ENCODE measurements around the gene SNUPN. TPM values are rescaled to one million over a fixed set of nuclear protein-coding genes. Genes with fewer than 3 reads are reported as not detected.

SNUPN gene
- total RNA-seq, 1 donor from 2014 or later = 19.5 TPM

DNA sequence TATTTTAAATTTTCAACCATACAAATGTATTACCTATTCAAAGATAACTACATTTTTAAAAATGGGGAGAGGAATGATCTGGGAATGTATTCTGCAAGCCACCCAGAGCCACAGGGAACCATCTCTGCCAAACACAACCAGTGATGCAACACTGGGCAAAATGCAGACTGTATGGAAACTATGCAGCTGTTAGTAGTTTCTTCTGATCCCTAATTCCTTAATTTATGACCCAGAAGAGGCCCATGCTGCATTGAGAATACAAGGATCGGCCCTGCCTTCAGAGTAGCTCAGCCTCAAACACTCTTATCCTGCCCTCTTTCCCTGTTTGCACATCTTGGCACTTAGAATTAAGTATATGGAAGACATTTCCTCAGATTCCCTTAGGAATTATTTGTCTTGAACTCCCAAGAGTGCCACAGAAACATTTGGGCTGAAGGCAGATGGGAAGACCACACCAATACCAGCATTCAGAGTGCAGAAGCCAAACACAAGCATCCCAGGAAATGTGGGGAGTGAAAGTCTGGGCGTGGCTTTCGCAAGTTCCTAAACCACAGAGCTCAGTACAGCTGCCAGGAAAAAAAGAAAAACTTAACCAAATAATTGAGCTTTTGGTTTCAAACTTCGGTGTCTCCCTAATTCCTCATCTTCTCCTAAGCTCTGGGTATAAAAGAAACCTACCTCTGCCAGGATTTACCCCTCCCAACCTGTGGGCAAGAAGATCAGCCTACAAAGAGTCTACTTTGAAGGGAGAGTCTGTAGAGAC, 5.3 kb downstream of the SNUPN start:
- DNase-seq = peak; percentile 29
- TF ChIP-seq, protein P1, sequence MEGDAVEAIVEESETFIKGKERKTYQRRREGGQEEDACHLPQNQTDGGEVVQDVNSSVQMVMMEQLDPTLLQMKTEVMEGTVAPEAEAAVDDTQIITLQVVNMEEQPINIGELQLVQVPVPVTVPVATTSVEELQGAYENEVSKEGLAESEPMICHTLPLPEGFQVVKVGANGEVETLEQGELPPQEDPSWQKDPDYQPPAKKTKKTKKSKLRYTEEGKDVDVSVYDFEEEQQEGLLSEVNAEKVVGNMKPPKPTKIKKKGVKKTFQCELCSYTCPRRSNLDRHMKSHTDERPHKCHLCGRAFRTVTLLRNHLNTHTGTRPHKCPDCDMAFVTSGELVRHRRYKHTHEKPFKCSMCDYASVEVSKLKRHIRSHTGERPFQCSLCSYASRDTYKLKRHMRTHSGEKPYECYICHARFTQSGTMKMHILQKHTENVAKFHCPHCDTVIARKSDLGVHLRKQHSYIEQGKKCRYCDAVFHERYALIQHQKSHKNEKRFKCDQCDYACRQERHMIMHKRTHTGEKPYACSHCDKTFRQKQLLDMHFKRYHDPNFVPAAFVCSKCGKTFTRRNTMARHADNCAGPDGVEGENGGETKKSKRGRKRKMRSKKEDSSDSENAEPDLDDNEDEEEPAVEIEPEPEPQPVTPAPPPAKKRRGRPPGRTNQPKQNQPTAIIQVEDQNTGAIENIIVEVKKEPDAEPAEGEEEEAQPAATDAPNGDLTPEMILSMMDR (IDR thresholded peaks at IDR 0.05; ENCODE audit: borderline replicate concordance) = no peak
- intact Hi-C loops (cut with micrococcal nuclease) = no loop called here
- peaks cover 54% of the 10 kb centered on the region for H3K36me3 ChIP-seq
- H3K9me3 ChIP-seq (replicated peaks) = no peaks in the 10 kb centered on the region
- peak overlapping the region; percentile 81 for H3K27ac ChIP-seq (replicated peaks)
- H3K4me3 ChIP-seq = peak overlapping the region; percentile 37
- peaks cover 32% of the 10 kb centered on the region for H3K4me1 ChIP-seq
- H3K27me3 ChIP-seq (ENCODE audit: low read depth) = no peaks in the 10 kb centered on the region

DNA sequence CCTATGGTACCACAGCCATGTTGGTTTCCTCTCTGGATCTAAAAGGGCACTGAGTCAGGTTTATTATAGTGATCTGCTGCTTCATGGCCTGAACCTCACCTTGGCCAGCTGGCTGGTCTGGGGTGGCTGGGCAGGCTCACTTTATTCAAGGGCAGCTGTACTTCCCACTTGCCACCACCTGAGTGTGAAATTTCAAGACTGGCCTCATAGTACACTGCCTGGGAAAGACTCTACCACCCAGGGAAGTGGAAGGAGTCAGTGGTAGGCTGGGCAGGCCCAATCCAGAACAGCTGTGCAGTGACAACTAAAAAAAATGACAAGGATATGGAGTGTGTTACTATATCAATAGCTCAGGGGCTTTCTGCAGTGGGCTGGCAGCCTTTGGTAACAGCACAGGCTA, 8.8 kb downstream of the SNUPN start:
- no peak for DNase-seq
- Histone ChIP-seq H3K4me3 (no peak overlapping the region), H3K27me3 (ENCODE audit: low read depth) (no peaks in the 10 kb centered on the region), H3K4me1 (peaks cover 22% of the 10 kb centered on the region), H3K9me3 (replicated peaks) (no peaks in the 10 kb centered on the region), H3K27ac (replicated peaks) (no peak overlapping the region), H3K36me3 (peaks cover 89% of the 10 kb centered on the region)
- TF ChIP-seq, protein P1 (IDR thresholded peaks at IDR 0.05; ENCODE audit: borderline replicate concordance) = no peak
- intact Hi-C loops (cut with micrococcal nuclease) = no loop called here

DNA sequence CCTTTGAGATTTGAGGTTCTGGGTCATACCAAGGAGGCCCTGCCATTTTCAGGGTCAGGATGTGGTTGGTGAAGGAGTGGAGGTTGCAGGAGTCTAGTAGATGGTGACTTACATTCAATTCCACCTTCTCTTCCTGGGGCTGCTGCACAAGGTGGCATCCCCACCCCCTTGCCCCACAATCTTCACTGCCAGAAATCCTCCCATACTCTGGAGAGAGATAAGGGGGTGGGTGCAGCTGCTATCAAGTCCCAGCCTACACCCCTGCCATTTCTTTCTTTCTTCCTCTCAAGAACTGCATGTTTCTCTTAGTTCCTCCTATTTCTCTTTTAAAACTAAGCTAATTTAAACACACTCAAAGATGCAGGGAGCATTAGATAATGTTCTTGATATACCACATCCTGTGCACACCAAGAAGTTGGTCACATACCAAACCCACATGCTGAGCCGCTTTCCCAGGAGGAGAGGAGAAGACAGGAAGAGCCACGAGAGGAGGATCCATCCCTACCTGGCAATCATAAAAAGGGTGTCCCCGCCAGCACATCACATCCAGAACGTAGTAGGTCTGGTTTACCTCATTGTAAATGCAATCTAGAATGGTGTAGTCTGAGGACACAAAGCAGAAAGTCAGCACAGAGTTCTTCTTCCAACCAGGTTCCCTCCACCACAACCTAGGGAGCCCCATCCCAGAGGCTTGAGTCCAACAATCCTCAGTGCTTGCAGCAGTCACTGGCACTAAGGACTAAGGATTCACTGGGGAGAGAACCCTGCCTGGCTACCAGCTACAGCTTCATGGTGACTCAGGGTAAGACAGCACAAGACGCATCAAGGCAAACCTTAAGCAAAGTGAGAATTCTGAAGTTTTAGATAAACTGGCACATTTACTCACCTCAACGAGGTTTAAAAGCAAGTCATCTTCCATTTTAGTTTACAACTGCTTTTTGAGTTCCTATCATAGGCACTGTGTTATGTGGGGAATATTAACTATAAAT, 18.5 kb downstream of the SNUPN start:
- no peak for DNase-seq
- Histone ChIP-seq H3K9me3 (replicated peaks) (no peaks in the 10 kb centered on the region), H3K27me3 (ENCODE audit: low read depth) (no peaks in the 10 kb centered on the region), H3K4me1 (no peaks in the 10 kb centered on the region), H3K27ac (replicated peaks) (no peak overlapping the region), H3K36me3 (peaks cover 88% of the 10 kb centered on the region), H3K4me3 (no peak overlapping the region)
- intact Hi-C loops (cut with micrococcal nuclease) = no loop called here
- TF ChIP-seq, protein P1 (IDR thresholded peaks at IDR 0.05; ENCODE audit: borderline replicate concordance) = no peak

DNA sequence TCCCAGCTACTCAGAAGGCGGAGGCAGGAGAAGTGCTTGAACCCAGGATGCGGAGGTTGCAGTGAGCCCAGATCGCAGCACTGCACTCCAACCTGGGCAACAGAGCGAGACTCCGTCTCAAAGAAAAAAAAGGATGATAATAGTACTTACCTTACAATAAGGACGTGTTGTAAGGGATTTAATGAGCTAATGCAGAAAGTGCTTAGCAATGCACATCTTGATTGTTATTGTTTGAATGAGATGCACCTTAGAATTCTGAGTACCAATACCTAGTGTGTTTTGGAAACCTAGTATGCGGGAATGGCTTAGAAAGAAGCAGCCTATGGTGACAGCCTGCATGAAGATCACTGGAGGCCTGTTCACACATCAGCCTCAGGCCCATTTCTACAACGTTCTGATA, 19.5 kb downstream of the SNUPN start:
- intact Hi-C loops (cut with micrococcal nuclease) = no loop called here
- H3K36me3 ChIP-seq = peaks cover 91% of the 10 kb centered on the region

DNA sequence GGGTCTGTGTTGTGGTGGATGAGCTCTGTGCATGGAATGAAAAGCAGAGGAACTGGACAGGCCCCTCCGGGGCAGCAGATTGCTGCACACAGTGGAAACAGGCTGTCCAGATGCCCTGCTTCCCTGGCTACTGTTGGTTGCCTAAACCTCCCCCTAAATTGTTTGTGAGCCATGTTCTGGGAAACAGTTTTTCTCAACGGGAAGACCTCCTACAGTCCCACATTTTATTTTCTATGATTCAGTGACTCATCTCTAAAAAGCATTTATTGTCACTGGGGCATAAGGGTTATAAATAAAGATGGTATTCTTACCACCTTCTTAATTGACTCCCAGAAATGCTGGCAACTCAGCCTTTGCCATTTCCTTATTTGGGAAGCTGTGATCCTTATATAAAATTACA, 26.1 kb downstream of the SNUPN start:
- intact Hi-C loops (cut with micrococcal nuclease) = no loop called here
- DNase-seq = no peak
- Histone ChIP-seq H3K27ac (replicated peaks) (no peak overlapping the region), H3K27me3 (ENCODE audit: low read depth) (no peaks in the 10 kb centered on the region), H3K4me1 (peaks cover 20% of the 10 kb centered on the region), H3K4me3 (no peak overlapping the region), H3K9me3 (replicated peaks) (no peaks in the 10 kb centered on the region), H3K36me3 (peaks cover 73% of the 10 kb centered on the region)
- TF ChIP-seq, protein P1 (IDR thresholded peaks at IDR 0.05; ENCODE audit: borderline replicate concordance) = no peak

More for the DNA sequence above, 19.5 kb downstream of the SNUPN start:
- TF ChIP-seq, protein P1 (IDR thresholded peaks at IDR 0.05; ENCODE audit: borderline replicate concordance) = no peak
- no peak for DNase-seq
- no peaks in the 10 kb centered on the region for H3K27me3 ChIP-seq (ENCODE audit: low read depth)
- no peak overlapping the region for H3K27ac ChIP-seq (replicated peaks)
- H3K9me3 ChIP-seq (replicated peaks) = no peaks in the 10 kb centered on the region
- H3K4me3 ChIP-seq = no peak overlapping the region
- no peaks in the 10 kb centered on the region for H3K4me1 ChIP-seq

All from left ventricle myocardium inferior (tissue), 1 donor.